Nephron progenitor cell (in vitro differentiated cells): ENCODE measurements around the gene PPP2R5B.

Experiments used
- DNase-seq: peaks from one replicate; pipeline ENCODE4 v3.0.0; 2021
- H3K27ac Mint-ChIP-seq: 2 replicates; pipeline ENCODE4 v1.8.0; 2021; ENCODE audit warnings: mild to moderate bottlenecking, moderate library complexity, mixed read lengths
- H3K27me3 Mint-ChIP-seq: 2 replicates; pipeline ENCODE4 v1.8.0; 2021; ENCODE audit warnings: mild to moderate bottlenecking, low read depth, mixed read lengths; ENCODE audit not compliant: poor library complexity
- H3K36me3 Mint-ChIP-seq: 2 replicates; pipeline ENCODE4 v1.8.0; 2021; ENCODE audit warnings: low read depth, mixed read lengths
- H3K4me1 Mint-ChIP-seq: 2 replicates; pipeline ENCODE4 v1.8.0; 2021; ENCODE audit warnings: mixed read lengths
- H3K4me3 Mint-ChIP-seq: 2 replicates; pipeline ENCODE4 v1.8.0; 2021; ENCODE audit warnings: mild to moderate bottlenecking, moderate library complexity, mixed read lengths
- H3K9me3 Mint-ChIP-seq: 2 replicates; pipeline ENCODE4 v1.8.0; 2021; ENCODE audit warnings: mild to moderate bottlenecking, moderate library complexity, mixed read lengths
- TF ChIP-seq, protein P1 (sequence below): fragments of 200-600 bp; sonication (generic); IDR thresholded peaks from 2 replicates; pipeline ENCODE4 v1.5.0; 2021; ENCODE audit warnings: antibody characterized with exemption

Gene PPP2R5B

DNA sequence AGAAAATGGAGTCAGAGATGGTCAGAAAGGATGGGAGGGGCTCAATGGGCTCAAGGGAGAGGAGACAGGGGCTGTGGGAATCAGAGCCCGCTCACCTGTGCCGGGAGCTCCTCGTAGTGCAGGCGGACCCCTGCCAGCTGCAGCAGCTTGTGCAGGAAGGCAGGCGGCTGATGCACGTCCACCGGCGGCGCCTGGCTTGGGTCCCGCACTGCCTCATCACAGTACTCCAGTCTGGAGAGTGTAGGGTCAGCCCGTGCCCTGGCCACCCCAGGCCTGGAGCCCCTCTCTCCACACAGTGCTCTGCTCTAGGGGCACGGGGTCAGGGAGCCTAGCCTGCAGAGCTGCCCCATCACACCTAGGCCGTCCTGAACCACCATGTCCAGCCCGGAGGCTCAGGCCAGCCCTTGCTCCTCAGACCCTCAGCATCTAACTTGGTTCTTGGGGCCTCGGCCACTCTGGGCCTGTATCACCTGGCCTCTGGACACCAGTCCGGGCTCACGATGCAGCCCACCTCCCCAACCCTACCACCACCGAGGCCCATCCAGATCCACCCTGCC lies 11.2 kb upstream of the PPP2R5B start:
- H3K36me3 Mint-ChIP-seq: peaks cover 11% of the 10 kb centered on the region
- H3K27me3 Mint-ChIP-seq: no peaks in the 10 kb centered on the region
- TF ChIP-seq, protein P1, sequence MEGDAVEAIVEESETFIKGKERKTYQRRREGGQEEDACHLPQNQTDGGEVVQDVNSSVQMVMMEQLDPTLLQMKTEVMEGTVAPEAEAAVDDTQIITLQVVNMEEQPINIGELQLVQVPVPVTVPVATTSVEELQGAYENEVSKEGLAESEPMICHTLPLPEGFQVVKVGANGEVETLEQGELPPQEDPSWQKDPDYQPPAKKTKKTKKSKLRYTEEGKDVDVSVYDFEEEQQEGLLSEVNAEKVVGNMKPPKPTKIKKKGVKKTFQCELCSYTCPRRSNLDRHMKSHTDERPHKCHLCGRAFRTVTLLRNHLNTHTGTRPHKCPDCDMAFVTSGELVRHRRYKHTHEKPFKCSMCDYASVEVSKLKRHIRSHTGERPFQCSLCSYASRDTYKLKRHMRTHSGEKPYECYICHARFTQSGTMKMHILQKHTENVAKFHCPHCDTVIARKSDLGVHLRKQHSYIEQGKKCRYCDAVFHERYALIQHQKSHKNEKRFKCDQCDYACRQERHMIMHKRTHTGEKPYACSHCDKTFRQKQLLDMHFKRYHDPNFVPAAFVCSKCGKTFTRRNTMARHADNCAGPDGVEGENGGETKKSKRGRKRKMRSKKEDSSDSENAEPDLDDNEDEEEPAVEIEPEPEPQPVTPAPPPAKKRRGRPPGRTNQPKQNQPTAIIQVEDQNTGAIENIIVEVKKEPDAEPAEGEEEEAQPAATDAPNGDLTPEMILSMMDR: no peak
- peaks cover 33% of the 10 kb centered on the region for H3K4me1 Mint-ChIP-seq
- DNase-seq: no peak
- no peak overlapping the region for H3K27ac Mint-ChIP-seq
- no peak overlapping the region for H3K4me3 Mint-ChIP-seq
- H3K9me3 Mint-ChIP-seq: no peaks in the 10 kb centered on the region

DNA sequence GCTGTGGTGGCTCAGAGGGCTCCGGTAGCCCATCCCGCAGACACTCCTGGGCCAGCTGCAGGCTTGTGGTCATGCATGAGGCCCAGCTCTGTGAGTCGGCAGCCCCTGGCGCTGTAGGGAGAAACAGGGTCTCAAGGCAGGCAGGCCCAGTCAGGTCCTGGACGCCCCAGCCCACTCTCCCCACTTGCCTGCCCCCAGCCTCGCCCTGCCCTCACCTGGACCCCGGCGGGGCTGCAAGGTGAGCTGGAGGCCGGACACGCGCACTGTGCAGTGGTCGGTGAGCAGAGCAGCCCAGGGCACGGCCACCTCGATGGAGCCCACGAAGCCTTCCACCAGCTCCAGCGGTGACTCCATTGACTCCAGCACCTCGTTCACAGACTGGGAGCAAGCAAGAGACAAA lies 10.4 kb upstream of the PPP2R5B start:
- H3K9me3 Mint-ChIP-seq: no peaks in the 10 kb centered on the region
- H3K4me3 Mint-ChIP-seq: no peak overlapping the region
- H3K27ac Mint-ChIP-seq: peak overlapping the region; percentile 91
- peaks cover 33% of the 10 kb centered on the region for H3K4me1 Mint-ChIP-seq
- peaks cover 11% of the 10 kb centered on the region for H3K36me3 Mint-ChIP-seq
- TF ChIP-seq, protein P1: no peak
- no peak for DNase-seq
- H3K27me3 Mint-ChIP-seq: no peaks in the 10 kb centered on the region

DNA sequence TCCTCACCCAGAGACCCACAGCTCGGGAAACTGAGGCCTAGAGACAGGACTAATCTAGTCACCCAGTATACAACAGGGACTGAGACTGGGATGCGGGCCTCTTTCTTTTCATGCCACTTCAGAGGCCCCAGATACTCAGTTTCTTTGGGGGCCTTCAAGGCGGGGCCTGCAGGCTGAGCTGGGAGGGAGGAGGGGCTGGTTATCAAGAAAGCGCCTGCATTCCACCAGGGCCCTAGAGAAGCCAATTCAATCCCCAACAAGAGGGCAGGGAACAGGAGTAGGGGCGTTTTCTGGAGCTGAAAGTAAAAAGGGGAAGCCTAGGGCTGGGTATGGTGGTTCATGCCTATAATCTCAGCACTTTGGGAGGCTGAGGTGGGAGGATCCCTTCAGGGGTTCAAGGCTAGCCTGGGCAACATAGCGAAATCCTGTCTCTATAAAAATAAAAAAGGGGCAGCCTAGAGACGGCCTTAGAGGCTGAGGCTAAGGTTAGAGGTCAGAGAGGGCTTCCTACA lies 9.1 kb upstream of the PPP2R5B start:
- Mint-ChIP-seq H3K9me3 (no peaks in the 10 kb centered on the region), H3K27me3 (peaks cover 4% of the 10 kb centered on the region), H3K4me1 (peaks cover 46% of the 10 kb centered on the region), H3K36me3 (peaks cover 11% of the 10 kb centered on the region), H3K4me3 (peak overlapping the region; percentile 91), H3K27ac (no peak overlapping the region)
- TF ChIP-seq, protein P1: no peak
- DNase-seq: no peak

DNA sequence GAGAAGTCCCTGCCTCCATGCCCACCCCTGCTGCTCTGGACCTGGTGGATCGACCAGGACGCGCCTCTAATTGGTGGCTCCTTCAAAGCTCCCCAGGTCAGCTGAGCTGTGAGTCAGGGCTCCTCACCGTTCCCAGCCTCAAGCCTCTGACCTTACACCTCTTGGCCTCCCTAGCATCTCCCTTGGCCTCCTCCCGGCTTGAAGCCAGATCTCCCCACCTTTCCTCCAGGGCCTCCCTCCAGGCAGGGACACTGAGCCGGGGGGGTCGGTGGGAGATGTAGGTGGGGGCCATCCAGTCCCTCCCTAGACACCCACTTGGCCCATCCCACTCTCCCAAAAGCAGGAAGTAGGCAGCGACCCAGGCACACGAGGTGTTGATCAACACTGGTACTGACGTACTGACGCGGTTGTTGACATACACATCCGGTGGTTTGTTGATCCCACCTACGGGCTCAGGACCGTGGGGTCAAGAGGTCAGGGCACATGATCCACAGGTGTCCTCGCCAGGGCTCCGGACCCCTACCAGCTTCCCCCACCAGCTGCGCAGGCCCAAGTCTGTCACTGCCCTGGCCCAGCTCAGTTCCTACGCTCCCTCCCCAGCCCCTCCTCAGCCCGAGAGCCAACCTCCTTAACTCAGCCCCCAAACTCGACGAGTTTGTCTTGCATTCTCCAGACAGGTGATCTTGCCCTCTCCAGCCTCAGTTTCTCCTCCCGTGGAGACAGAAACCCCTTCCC lies 8.3 kb upstream of the PPP2R5B start:
- peaks cover 50% of the 10 kb centered on the region for H3K4me1 Mint-ChIP-seq
- H3K27ac Mint-ChIP-seq: peak overlapping the region; percentile 97
- H3K36me3 Mint-ChIP-seq: peaks cover 11% of the 10 kb centered on the region
- TF ChIP-seq, protein P1: no peak
- H3K4me3 Mint-ChIP-seq: peak overlapping the region; percentile 91
- peak; percentile 35 for DNase-seq
- H3K27me3 Mint-ChIP-seq: peaks cover 4% of the 10 kb centered on the region
- no peaks in the 10 kb centered on the region for H3K9me3 Mint-ChIP-seq

DNA sequence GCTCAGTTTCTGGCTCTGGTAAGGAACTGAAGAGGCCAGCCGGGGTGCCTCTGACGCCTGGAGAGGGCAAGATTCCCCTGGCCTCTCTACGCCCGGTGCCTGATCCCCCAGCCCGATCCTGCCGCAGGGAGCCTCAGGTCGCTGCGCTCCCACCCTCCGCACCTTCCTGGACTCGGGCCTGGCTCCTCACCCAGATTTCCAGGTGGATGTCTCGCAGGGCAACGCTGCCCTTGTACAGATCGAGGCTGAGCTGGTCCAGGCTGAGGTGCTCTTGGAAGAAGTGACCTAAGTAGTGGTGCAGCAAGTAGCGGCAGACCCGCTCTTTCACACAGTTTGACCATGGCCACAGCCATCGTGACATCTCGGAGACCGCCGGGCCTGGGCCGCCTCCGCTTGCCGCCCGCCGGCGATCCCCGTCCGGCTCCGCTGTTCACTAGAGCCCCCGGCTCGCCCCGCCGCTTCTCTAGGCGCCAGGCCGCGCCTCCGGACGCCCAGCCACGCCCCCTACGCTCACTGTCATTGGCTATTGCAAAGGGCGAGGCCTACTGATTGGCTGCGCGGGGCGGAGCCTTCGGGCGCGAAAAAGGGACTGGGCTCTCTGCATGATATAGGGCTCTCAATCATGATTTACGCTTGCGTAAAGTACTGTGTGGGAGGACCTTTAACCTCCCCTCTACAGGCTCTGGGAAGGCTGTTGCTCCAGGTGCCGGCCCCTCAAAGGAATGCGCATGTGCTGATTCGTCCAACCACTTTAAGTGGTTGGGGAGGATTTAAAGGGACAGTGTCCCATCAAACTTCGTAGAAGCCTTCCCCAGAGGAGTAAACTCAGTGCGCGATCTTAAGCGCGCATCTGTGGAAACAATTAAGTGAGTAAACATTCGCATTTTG lies 7.5 kb upstream of the PPP2R5B start, which contains the start of gene ATG2A:
ATG2A (minus strand) TSS at position 435 of the 888 bp plus-strand sequence; CDS start at position 361, 74 bp downstream.
- H3K9me3 Mint-ChIP-seq: no peaks in the 10 kb centered on the region
- H3K4me3 Mint-ChIP-seq: peak within 1 kb of the TSS; percentile 91
- H3K36me3 Mint-ChIP-seq: peaks cover 5% of the 10 kb centered on the region
- H3K27ac Mint-ChIP-seq: peak within 1 kb of the TSS; percentile 99
- peaks cover 56% of the 10 kb centered on the region for H3K4me1 Mint-ChIP-seq
- TF ChIP-seq, protein P1: no peak
- DNase-seq: peak; percentile 99
- H3K27me3 Mint-ChIP-seq: peaks cover 4% of the 10 kb centered on the region
